GM12878 (cell line): ENCODE measurements around the gene CHST8. TPM values are rescaled to one million over a fixed set of nuclear protein-coding genes. Genes with fewer than 3 reads are reported as not detected.

Experiments used
- ATAC-seq: fragments of 200-7000 bp; cut with Tn5 transposase; 3 replicates; pipeline ENCODE4 v1.9.1; 2020; ENCODE audit warnings: mild to moderate bottlenecking, moderate library complexity
- BruUV-seq: library from RNA; stranded (reverse); fragments of 400-500 nt; replicated peaks from 2 replicates; lab custom pipeline; 2021; lab: Mats Ljungman, UMichigan
- CTCF ChIA-PET: fragments of 300-600 bp; sonication (Branson Sonifier 250); formaldehyde crosslinking; extraction: SDS; loops from one replicate; lab custom pipeline; 2021; ENCODE audit warnings: inconsistent platforms; lab: Yijun Ruan, JAX
- POLR2A ChIA-PET: fragments of 350-600 bp; formaldehyde crosslinking; extraction: SDS; loops from one replicate; lab custom pipeline; 2021; ENCODE audit warnings: inconsistent platforms; lab: Charles Lee
- RAD21 ChIA-PET: fragments of 300-600 bp; sonication (Branson Sonifier 250); formaldehyde crosslinking; loops from one replicate; lab custom pipeline; 2023; ENCODE audit warnings: antibody characterized with exemption; ENCODE audit not compliant: unreplicated experiment; lab: Charles Lee
- SMC1A ChIA-PET: fragments of 300-600 bp; sonication (Branson Sonifier 250); formaldehyde crosslinking; loops from one replicate; lab custom pipeline; 2023; ENCODE audit not compliant: unreplicated experiment, uncharacterized antibody; lab: Charles Lee
- DNase-seq: peaks from one replicate; pipeline ENCODE4 v3.0.0-alpha.2; 2011; ENCODE audit warnings: low read depth, low spot score
- FAIRE-seq: peaks from 3 replicates; lab custom pipeline; 2011; peaks lifted over from hg19 to GRCh38; lab: Jason Lieb, UNC
- H2AFZ ChIP-seq: 2 replicates; pipeline ENCODE4 v1.6.0; 2011; ENCODE audit warnings: low read depth, low read length, control low read depth; ENCODE audit not compliant: control insufficient read depth
- H3K27ac ChIP-seq: 2 replicates; pipeline ENCODE4 v1.5.1; 2011; ENCODE audit warnings: control low read depth; ENCODE audit not compliant: control insufficient read depth, insufficient read depth
- H3K27me3 ChIP-seq, 2 experiments: replicated peaks in 1 of 2; 2 replicates each; pipeline versions ENCODE4 v1.6.0 to v1.6.1; 2011; ENCODE audit warnings: low read length in 1 of 2; ENCODE audit not compliant: control insufficient read depth in 2 of 2, insufficient read depth in 2 of 2
- H3K36me3 ChIP-seq, 2 experiments: 2 replicates each; pipeline ENCODE4 v1.5.1; 2011; ENCODE audit warnings: low read length in 1 of 2; ENCODE audit not compliant: control insufficient read depth in 2 of 2, insufficient read depth in 2 of 2
- H3K4me1 ChIP-seq: 2 replicates; pipeline ENCODE4 v1.6.1; 2011; ENCODE audit warnings: mild to moderate bottlenecking, low read length, moderate library complexity, mixed read lengths; ENCODE audit not compliant: control insufficient read depth, insufficient read depth
- H3K4me2 ChIP-seq: 2 replicates; pipeline ENCODE4 v1.6.0; 2011; ENCODE audit warnings: control low read depth; ENCODE audit not compliant: control insufficient read depth, insufficient read depth
- H3K4me3 ChIP-seq: fragments of 200-600 bp; sonication (generic); 2 replicates; pipeline ENCODE4 v1.5.1; 2016
- H3K79me2 ChIP-seq: 2 replicates; pipeline ENCODE4 v1.6.0; 2011; ENCODE audit warnings: low read length; ENCODE audit not compliant: control insufficient read depth, insufficient read depth
- H3K9ac ChIP-seq: 2 replicates; pipeline ENCODE4 v1.8.0; 2011; ENCODE audit warnings: low read length, control low read depth, mixed read lengths; ENCODE audit not compliant: control insufficient read depth, insufficient read depth
- H3K9me3 ChIP-seq: replicated peaks from 3 replicates; pipeline ENCODE4 v1.5.1; 2011; ENCODE audit warnings: mild to moderate bottlenecking, low read length; ENCODE audit not compliant: control insufficient read depth, insufficient read depth
- H4K20me1 ChIP-seq: 2 replicates; pipeline ENCODE4 v1.6.0; 2011; ENCODE audit not compliant: control insufficient read depth, insufficient read depth
- BHLHE40 ChIP-seq, 2 experiments: fragments of 450-650 bp in 1 of 2; IDR thresholded peaks; 2 replicates each; pipeline ENCODE4 v1.6.1; 2011 to 2017; ENCODE audit warnings: low read depth in 2 of 2, borderline replicate concordance in 1 of 2, improper control_type of control experiment in 1 of 2, low read length in 1 of 2, mild to moderate bottlenecking in 1 of 2
- EZH2 ChIP-seq: IDR thresholded peaks from 2 replicates; pipeline ENCODE4 v1.6.1; 2012; ENCODE audit warnings: low read depth, mild to moderate bottlenecking, control low read depth, inconsistent platforms, low read length, borderline replicate concordance; ENCODE audit not compliant: control insufficient read depth
- MLLT1 ChIP-seq: fragments of 450-650 bp; IDR thresholded peaks from 2 replicates; pipeline ENCODE4 v1.6.1; 2016; ENCODE audit warnings: mild to moderate bottlenecking
- MTA3 ChIP-seq: IDR thresholded peaks from 2 replicates; pipeline ENCODE4 v1.6.1; 2012; ENCODE audit warnings: low read length, inconsistent platforms, borderline replicate concordance
- NBN ChIP-seq: fragments of 450-650 bp; IDR thresholded peaks from 2 replicates; pipeline ENCODE4 v1.6.1; 2016
- PAX5 ChIP-seq: IDR thresholded peaks from 2 replicates; pipeline ENCODE4 v1.6.1; 2011; ENCODE audit warnings: low read depth, low read length, borderline replicate concordance
- PML ChIP-seq: IDR thresholded peaks from 2 replicates; pipeline ENCODE4 v1.6.1; 2012; ENCODE audit warnings: low read length, inconsistent platforms
- POLR2AphosphoS2 ChIP-seq: IDR thresholded peaks from 2 replicates; pipeline ENCODE4 v1.6.1; 2011; ENCODE audit warnings: low read depth, mild to moderate bottlenecking, low read length, improper control_type of control experiment, moderate library complexity
- RFX5 ChIP-seq: IDR thresholded peaks from 2 replicates; pipeline ENCODE4 v1.6.1; 2011; ENCODE audit warnings: low read depth, low read length, improper control_type of control experiment
- SREBF2 ChIP-seq: IDR thresholded peaks from 2 replicates; pipeline ENCODE4 v1.6.1; 2012; ENCODE audit warnings: mild to moderate bottlenecking, low read length
- TCF3 ChIP-seq: IDR thresholded peaks from 2 replicates; pipeline ENCODE4 v1.6.1; 2012; ENCODE audit warnings: low read depth, mild to moderate bottlenecking, low read length, borderline replicate concordance; ENCODE audit not compliant: insufficient read depth
- ZSCAN29 ChIP-seq: fragments of 450-650 bp; IDR thresholded peaks from 2 replicates; pipeline ENCODE4 v1.6.1; 2017; ENCODE audit warnings: mild to moderate bottlenecking, moderate library complexity
- WGBS: methylation state at CpG from one replicate; pipeline ENCODE4 v1.1.6; 2016; ENCODE audit warnings: low lambda C conversion rate; ENCODE audit not compliant: insufficient replicate concordance, insufficient coverage; ENCODE audit errors: missing lambda C conversion rate; 5-methylcytosine and 5-hydroxymethylcytosine counted together
- in situ Hi-C: fragments of 300-500 bp; cut with MboI; formaldehyde crosslinking; loops from 9 replicates; pipeline ENCODE4 v1.14.3; 2018; ENCODE audit warnings: mixed read lengths
- intact Hi-C: fragments of 100-400 bp; cut with micrococcal nuclease; formaldehyde crosslinking; loops from one replicate; pipeline ENCODE4 v1.14.2; 2022; ENCODE audit not compliant: unreplicated experiment
- polyA plus RNA-seq, 11 experiments: library from polyadenylated mRNA; depleted of rRNA in 4 of 11; unstranded in 6 of 11; stranded (reverse) in 5 of 11; fragments of >200 nt; fragmentation: Nextera tagmentation in 4 of 11; fragmentation: Illumina TruSeq in 1 of 11; extraction: Ambion mirVana in 4 of 11; extraction: Trizol in 1 of 11; gene quantifications; 1 replicate in 1 of 11; 2 replicates in 10 of 11; pipeline versions ENCODE4 v1.2.1 to v1.2.3, GENCODE V29; 2011 to 2016; ENCODE audit warnings: inconsistent platforms in 2 of 11, missing spikeins in 2 of 11, low read depth in 1 of 11
- total RNA-seq, 4 experiments: library from RNA; depleted of rRNA in 3 of 4; stranded (reverse); fragments of >200 nt in 3 of 4; fragmentation: Illumina TruSeq in 1 of 4; extraction: Trizol in 1 of 4; gene quantifications; 2 replicates each; pipeline versions ENCODE4 v1.2.1 to v1.2.3, GENCODE V29; 2013 to 2021

CHST8 gene
- total and polyA plus RNA-seq, 10 of the 15 experiments (the other 5 are each of a cell fraction or from before 2014, with no cell fraction given): 0.06 TPM; not detected in 9

GRCh38 chr19:33610588-33610987, 11.2 kb upstream of the CHST8 start:
- H2AFZ ChIP-seq: no peak overlapping the region
- no peak for DNase-seq
- no peaks in the 10 kb centered on the region; the same call in 2 of the 3 replicates for H3K9me3 ChIP-seq
- H3K4me3 ChIP-seq: no peak overlapping the region
- ATAC-seq: no peak
- SMC1A ChIA-PET: no interaction called here
- H3K79me2 ChIP-seq: no peaks in the 10 kb centered on the region
- intact Hi-C loops (no loop called here), in situ Hi-C loops (no loop called here)
- H3K36me3 ChIP-seq: no peaks in the 10 kb centered on the region
- CTCF ChIA-PET: no interaction called here
- H3K27ac ChIP-seq: no peak overlapping the region
- H3K27me3 ChIP-seq: no peaks in the 10 kb centered on the region
- 0% methylated on average over 1 of the region's 1 CpG for WGBS
- H4K20me1 ChIP-seq: no peaks in the 10 kb centered on the region
- no peaks in the 10 kb centered on the region for H3K4me1 ChIP-seq
- POLR2A ChIA-PET: no interaction called here
- BruUV-seq: no TSS peak
- RAD21 ChIA-PET: no interaction called here
- no peak for FAIRE-seq
- TF ChIP-seq EZH2 (no peak), ZSCAN29 (no peak), TCF3 (no peak), POLR2AphosphoS2 (no peak), PAX5 (no peak), RFX5 (no peak), MLLT1 (no peak), PML (no peak), SREBF2 (no peak), MTA3 (no peak), NBN (no peak), BHLHE40 (IDR thresholded peaks at IDR 0.05; ENCODE audit: borderline replicate concordance in 1 of 2, low read depth in 2 of 2, low read length in 1 of 2) (no peak)
- H3K4me2 ChIP-seq: no peak overlapping the region
- H3K9ac ChIP-seq: no peak overlapping the region
